Measurements from ENCODE around the gene IFIT2. TPM values are rescaled to one million over a fixed set of nuclear protein-coding genes. Genes with fewer than 3 reads are reported as not detected.

Gene IFIT2
- total RNA-seq, 2 donors from 2014 or later: 4.1 TPM

GRCh38 chr10:89346405-89347254, 44.8 kb downstream of the IFIT2 start:
- WGBS: 86% methylated on average over 4 of the region's 4 CpGs

DNA sequence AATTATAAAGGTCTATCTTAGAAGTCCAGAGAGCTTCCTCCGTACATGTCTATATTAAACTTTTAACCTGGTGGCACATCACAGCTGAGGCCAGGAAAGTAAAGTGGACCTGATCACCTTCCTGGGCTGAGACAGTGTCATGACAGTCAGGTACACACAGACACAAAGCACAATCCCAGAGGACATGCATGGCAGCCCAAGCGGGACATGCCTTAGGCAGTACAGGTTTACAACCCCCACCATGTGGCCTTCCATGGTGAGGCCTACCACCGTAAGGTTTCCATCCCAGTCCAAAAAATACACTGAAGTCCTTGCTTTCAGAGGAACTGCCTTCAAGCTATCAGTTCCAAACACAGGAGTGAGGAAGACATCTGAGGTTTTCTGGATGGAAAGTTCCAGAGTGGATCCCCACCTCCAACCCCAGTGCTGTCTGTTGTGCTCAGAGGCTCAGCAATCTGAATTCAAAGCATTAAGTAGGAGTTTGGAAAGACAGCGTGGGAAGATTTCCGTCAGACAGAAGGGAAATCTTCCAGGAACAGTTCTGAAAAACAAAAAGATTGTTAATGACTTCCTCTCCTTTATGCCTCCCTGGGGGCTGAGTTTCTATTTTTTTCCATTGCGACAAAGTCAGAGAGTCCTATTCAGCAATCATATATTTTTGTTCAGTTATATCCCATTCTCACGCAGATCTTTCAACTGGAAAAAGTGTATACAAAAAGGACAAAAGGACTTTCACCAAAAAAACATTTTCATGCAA, 46.0 kb downstream of the IFIT2 start:
- H3K27me3 ChIP-seq (replicated peaks; ENCODE audit: insufficient read depth): no peaks in the 10 kb centered on the region
- intact Hi-C loops (cut with DNase I): no loop called here
- H3K9me3 ChIP-seq: no peaks in the 10 kb centered on the region
- no peak overlapping the region for H3K27ac ChIP-seq
- TF ChIP-seq, protein P1, sequence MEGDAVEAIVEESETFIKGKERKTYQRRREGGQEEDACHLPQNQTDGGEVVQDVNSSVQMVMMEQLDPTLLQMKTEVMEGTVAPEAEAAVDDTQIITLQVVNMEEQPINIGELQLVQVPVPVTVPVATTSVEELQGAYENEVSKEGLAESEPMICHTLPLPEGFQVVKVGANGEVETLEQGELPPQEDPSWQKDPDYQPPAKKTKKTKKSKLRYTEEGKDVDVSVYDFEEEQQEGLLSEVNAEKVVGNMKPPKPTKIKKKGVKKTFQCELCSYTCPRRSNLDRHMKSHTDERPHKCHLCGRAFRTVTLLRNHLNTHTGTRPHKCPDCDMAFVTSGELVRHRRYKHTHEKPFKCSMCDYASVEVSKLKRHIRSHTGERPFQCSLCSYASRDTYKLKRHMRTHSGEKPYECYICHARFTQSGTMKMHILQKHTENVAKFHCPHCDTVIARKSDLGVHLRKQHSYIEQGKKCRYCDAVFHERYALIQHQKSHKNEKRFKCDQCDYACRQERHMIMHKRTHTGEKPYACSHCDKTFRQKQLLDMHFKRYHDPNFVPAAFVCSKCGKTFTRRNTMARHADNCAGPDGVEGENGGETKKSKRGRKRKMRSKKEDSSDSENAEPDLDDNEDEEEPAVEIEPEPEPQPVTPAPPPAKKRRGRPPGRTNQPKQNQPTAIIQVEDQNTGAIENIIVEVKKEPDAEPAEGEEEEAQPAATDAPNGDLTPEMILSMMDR (IDR thresholded peaks at IDR 0.05): no peak
- TF ChIP-seq POLR2A (IDR thresholded peaks at IDR 0.05): no peak
- no peak for TF ChIP-seq POLR2AphosphoS5 (IDR thresholded peaks at IDR 0.05)
- DNase-seq (ENCODE audit: low spot score): no peak
- 83% methylated on average over 7 of the region's 7 CpGs for WGBS
- no peak overlapping the region for H3K4me3 ChIP-seq
- H3K36me3 ChIP-seq: no peaks in the 10 kb centered on the region
- H3K4me1 ChIP-seq (replicated peaks): no peaks in the 10 kb centered on the region

More at GRCh38 chr10:89346405-89347254, 44.8 kb downstream of the IFIT2 start:
- no peak overlapping the region for H3K27ac ChIP-seq
- intact Hi-C loops (cut with DNase I): no loop called here
- no peaks in the 10 kb centered on the region for H3K27me3 ChIP-seq (replicated peaks; ENCODE audit: insufficient read depth)
- no peaks in the 10 kb centered on the region for H3K36me3 ChIP-seq
- DNase-seq (ENCODE audit: low spot score): no peak
- no peak overlapping the region for H3K4me3 ChIP-seq
- no peaks in the 10 kb centered on the region for H3K9me3 ChIP-seq
- H3K4me1 ChIP-seq (replicated peaks): no peaks in the 10 kb centered on the region
- no peak for TF ChIP-seq POLR2A (IDR thresholded peaks at IDR 0.05)
- TF ChIP-seq, protein P1 (IDR thresholded peaks at IDR 0.05): no peak
- TF ChIP-seq POLR2AphosphoS5 (IDR thresholded peaks at IDR 0.05): no peak

DNA sequence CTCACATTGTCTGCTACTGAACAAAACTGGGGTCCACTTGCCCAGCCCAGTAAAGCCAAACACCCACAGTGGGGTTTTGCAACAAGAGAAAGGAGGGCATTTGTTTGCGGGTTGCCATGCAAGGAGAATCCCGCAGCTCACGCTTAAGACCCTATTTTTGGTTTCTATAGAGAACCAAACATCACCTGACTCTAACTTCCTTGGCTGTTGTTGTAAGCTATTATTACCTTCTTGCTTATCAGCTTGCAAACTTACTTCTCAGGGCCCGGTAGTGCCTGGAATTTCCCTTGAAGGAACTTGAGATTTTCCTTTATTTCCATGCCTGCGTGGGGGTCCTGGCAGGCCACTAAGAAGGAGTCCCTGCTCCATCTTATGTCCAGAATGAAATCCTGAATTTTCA, 46.6 kb downstream of the IFIT2 start:
- Histone ChIP-seq H3K4me1 (replicated peaks) (no peaks in the 10 kb centered on the region), H3K9me3 (no peaks in the 10 kb centered on the region), H3K27ac (no peak overlapping the region), H3K27me3 (replicated peaks; ENCODE audit: insufficient read depth) (no peaks in the 10 kb centered on the region), H3K36me3 (no peaks in the 10 kb centered on the region), H3K4me3 (no peak overlapping the region)
- TF ChIP-seq, protein P1 (IDR thresholded peaks at IDR 0.05): no peak
- no peak for DNase-seq (ENCODE audit: low spot score)
- intact Hi-C loops (cut with DNase I): no loop called here
- WGBS: 89% methylated on average over 5 of the region's 5 CpGs

DNA sequence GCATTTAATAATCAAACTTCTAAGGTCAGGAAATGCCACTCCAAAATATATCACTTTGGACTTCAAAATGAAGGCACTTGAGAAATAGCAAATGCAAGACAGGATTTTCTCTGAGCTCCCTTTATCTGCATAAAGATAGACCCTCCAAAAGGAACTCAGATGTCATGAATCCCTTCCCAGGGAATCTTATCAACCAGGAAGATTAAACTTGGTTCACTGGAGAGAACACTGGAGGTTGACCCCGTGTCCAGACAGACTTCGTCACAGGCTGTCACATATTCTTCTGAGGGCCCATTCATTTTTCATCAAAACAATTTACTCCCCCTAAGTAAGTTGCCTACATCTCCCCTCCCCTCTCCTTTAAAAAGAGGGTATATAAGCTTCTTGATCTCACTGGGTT, 47.1 kb downstream of the IFIT2 start:
- H3K36me3 ChIP-seq: no peaks in the 10 kb centered on the region
- no peaks in the 10 kb centered on the region for H3K4me1 ChIP-seq (replicated peaks)
- H3K27ac ChIP-seq: no peak overlapping the region
- no peaks in the 10 kb centered on the region for H3K27me3 ChIP-seq (replicated peaks; ENCODE audit: insufficient read depth)
- TF ChIP-seq, protein P1 (IDR thresholded peaks at IDR 0.05): no peak
- TF ChIP-seq POLR2AphosphoS5 (IDR thresholded peaks at IDR 0.05) (no peak), POLR2A (IDR thresholded peaks at IDR 0.05) (no peak)
- no peak for DNase-seq (ENCODE audit: low spot score)
- no peaks in the 10 kb centered on the region for H3K9me3 ChIP-seq
- H3K4me3 ChIP-seq: no peak overlapping the region
- 79% methylated on average over 2 of the region's 2 CpGs for WGBS
- intact Hi-C loops (cut with DNase I): no loop called here
